Muscle of arm (tissue), 12 donors: ENCODE measurements around the gene NEK2. TPM values are rescaled to one million over a fixed set of nuclear protein-coding genes. Genes with fewer than 3 reads are reported as not detected.
"Not testable (repeated sequence)": the region's sequence is repeated elsewhere in the genome, so short reads cannot be mapped to it uniquely, and the experiment has no call there.

Source experiments
- DNase-seq: peaks from one replicate; pipeline ENCODE4 v3.0.0-alpha.2; 2013
- polyA plus RNA-seq, 12 donors: library from polyadenylated mRNA; unstranded; fragments of 120-200 nt; gene quantifications; one replicate each; pipeline ENCODE4 v1.2.1, GENCODE V29; 2013; ENCODE audit not compliant: insufficient read length in 12 of 12

The NEK2 gene
- polyA plus RNA-seq, 12 donors = 3.4 to 11.5 (median 7.2) TPM; not detected in 1

DNA sequence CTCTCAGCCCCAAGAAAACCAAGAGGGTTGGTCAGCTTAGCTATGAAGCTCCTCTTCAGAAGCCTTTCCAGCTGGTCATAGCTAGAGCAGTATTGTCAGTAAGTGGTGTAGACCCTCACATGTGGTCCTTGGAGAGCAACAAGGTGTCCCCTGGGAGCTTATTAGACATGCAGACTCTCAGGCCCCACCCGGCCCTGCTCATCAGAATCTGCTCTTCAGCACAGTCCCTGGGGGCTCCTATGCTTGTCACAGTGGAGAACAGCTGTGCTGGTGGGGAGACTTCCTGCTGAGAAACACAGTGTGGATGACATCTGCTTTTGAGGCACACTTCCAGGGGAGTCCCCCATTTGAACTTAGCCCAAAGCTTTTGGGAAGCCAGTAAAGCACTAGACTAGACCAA, 21.9 kb upstream of the NEK2 start:
- no peak for DNase-seq

DNA sequence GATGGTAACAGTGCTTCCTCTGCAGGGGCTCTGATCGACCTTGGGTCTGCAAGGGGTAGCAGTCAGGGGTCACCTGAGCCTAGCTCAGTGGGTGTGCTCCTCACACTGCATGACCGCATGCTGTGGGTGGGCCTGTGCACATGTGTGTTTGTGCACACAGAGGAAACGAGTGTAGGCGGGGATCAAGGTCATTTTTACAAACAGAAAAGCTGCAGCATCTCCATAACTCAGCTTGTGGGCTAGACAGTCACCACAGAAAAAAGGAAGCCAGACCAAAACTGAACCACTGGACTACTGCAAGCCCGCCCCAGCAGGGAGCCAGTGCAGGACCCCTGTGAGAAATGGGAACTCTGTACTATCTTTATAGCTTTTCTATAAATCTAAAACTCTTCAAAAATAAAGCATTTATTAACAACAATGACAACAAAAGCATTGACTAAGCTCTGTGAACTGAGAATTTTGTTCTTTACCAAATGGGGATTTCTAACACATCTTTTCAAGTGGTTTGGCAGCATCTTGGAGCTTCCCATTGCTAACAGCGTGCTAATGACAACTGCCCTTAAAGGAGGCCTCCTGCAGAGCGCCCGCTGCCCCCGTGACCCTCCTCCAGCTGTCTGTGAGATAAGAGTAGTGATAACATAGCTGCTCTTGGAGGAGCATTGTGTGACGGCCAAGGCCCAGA, 19.9 kb upstream of the NEK2 start:
- DNase-seq = no peak

DNA sequence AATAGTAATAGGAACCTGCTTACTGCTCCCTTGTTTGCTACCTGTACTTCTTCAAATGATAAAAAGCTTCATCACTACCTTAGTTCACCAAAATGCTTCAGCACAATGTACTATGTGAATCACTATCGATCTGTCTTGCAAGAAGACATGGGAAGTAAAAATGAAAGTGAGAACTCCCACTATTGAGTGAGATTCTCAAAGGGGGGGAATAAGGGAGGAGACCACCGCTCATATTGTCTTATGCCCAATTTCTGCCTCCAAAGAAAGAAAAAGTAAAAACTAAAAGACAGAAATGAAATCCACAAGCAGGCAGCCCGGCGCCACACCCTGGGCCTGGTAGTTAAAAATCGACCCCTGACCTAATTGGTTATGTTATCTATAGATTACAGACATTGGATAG, 18.5 kb upstream of the NEK2 start:
- not testable (repeated sequence) for DNase-seq

DNA sequence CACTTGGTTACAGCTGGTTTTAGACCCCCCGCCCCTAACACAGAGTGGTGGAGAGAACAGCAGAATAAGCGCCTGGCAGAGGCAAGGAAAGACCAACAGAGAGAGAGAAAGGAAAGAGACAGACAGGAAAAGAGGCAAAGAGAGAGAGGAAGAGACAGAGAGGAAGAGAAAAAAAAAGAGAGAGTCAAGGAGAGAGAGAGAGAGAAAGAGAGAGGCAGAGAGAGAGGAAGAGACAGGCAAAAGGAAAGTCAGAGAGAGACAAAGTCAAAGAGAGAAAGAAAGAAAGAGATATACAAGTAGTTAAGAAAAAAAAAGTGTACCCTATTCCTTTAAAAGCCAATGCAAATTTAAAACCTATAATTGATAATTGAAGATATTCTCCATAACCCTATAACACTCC, 13.0 kb upstream of the NEK2 start:
- no peak for DNase-seq

DNA sequence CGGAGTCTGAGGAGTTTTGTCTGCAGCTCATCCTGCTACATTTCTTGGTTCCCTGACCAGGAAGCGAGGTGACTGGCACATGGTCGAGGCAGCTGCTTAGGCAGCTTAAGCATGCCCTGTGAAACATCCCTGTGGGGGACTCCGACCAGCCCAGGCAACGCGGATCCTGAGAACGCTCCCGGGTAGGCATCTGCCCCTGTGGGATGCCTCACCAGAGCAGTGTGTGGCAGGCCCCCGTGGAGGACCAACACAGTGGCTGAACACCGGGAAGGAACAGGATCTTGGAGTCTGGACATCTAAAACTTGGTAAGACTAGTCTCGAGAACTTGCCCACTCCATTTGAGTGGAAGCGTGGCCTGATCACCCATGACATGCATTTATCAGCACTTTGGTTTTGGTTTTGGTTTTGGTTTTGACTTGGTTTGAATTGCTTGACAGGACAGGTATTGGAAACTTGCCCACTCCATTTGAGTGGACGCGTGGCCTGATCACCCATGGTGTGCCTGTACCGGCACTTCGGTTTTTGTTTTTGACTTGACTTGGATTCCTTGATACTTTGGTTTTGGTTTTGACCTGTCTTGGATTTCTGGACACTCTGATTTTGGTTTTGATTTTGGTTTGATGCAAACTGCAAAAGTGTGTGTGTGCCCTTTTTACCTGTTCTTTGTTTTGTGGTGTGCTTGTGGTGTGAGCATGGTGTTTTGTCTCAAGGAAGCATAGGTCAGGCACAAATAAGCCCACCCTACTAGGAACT, 12.2 kb upstream of the NEK2 start:
- DNase-seq = no peak

DNA sequence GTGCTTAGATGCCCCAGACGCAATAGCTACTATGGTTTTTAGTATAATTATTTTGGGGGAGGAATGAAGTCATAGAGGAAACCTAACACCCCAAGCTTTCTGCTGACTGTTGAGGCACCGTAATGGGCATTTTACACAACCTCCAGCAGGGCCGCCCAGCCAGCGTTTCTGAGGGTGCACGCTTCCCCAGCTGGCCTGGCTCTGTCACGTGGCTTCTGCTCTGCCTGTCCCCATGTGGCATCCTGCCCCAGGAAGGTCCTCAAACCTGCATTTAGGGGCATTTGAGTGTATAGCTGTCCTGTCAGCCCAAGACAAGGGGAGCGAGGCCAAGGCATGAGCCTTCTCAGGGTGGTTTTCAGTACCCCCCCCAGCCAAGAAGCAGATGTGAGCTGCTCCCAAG, 10.4 kb upstream of the NEK2 start:
- no peak for DNase-seq

DNA sequence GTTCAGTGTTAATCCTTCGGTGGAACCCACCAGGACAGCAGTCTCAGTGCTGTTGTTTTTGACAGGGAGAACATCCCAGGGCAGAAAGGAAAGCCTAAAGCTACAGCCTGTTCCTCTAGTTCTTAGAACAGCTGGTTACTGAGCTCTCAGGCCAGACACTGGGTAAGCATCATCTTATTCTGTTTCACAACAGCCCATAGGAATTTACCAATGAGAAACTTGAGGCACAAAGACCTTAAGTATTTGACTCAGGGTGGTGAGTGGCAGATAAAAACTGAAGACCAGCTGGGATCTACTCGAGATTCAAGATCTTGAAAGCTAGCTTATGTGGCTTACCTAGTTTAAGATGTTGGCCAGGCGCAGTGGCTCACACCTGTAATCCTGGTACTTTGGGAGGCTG, 9.4 kb upstream of the NEK2 start:
- DNase-seq = no peak

DNA sequence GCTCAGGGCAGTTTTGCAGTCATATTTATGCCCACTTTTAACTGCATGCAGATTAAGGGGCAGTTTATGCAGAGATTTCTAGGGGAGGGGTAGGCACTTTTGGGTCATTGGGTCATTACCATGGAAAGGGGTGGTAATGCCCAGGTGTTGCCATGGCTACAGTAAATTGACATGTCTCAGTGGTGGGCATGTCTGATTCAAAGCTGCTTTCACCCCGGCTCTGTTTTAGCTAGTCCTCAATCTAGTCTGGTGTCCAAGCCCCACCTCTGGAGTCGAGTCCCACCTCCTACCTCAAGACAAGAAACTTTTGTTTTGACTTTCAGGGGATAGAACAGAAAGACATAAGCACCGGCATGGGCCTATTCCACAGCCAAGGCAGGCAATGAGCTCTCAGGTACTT, 8.9 kb upstream of the NEK2 start:
- no peak for DNase-seq

DNA sequence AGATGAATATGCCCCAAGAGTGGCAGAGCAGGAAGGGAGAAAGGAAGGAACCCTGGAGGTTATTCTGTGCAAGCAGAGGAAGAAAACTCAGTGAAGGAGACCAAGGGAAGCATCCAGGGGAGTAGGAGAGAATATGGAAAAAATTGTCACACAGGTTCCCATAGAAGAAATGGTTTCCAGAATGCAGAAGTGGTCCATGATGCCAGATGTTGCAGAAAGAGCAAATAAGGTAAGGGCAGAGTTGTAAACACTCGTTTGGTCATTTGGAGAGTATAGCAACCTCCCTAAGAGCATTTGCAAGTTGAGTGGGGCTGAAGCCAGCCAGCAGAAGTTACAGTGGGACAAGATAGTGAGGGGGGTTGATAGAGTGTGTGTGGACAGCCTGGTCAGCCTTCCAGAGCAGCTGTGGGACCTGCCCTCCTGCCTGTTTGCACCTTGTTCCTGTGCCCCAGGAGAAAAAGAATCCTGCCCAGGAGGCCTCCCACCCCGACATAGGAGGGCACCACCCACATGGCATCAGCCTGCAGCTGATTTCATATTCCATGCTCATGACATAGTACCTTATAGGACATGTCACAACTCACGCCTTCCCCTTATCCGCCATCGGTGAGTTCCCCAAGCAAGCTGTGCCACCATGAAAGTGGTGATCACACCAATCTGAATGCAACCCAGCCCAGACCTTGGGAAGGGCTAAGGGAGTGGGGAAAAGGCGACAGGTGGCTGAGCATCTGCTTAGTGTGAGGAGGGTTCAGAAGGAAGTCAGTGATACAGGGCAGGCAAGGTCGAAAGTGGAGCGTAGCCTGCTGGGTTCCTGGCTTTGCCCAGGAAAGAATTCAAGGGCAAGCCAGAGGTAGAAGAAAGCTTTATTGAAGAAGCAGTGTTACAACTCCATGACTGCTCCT, 8.2 kb upstream of the NEK2 start:
- no peak for DNase-seq

DNA sequence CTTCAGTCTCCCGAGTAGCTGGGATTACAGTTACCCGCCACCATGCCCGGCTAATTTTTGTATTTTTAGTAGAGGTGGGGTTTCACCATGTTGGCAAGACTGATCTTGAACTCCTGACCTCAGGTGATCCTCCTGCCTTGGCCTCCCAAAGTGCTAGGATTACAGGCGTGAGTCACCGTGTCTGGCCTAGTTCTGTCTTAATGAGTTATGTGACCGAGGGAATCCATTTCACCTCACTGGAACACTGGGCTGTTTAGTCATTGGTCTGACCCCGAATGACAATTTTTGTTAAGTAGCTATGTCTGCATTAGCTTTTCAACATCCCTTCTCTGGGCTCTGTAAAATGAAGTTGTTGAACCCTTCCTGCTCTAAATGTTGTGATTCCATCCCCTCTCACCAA, 6.8 kb upstream of the NEK2 start:
- not testable (repeated sequence) for DNase-seq

DNA sequence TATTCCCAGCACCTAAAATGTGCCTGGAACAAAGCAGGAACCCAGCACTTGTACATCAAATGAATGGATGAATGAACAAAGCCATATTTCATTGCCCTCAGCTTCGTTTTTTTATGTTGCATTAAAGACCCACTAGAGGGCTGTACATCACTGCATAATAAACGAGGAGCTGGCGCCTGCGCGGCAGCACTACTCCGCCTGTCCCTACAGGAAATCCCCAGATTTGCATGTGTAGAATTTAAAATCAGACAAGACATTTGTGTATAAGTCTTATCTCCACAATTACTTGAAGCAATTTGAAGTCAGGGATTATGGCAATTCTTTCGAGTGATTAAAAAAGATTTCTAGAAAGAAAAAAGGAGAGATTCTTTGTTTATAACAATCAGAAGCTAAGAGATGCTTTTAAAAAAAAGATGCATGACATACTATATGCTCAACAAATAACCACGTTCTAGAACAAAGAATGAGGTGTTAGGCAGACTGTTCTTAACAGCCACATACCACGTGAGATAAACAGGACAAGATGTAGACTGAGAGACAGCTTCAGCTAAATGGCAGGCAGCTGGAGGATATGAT, 5.4 kb upstream of the NEK2 start:
- peak; percentile 84 for DNase-seq

DNA sequence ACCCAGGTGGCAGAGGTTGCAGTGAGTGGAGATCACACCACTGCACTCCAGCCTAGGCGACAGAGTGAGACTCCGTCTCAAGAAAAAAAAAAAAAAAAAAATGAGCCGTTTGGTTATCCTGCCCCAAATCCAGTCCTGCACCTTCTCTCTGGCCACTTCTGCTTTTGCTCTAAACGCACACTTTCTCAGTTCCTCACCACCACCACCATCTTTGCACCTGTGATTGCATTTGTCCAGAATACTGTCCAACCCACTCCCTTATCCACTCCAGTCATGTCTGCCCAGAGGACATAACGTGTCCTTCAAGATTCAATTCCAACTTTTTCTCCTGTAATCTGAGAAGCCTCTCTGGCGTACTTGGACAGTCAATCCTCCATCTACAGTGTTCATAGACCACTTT, 2.2 kb upstream of the NEK2 start:
- DNase-seq = no peak

DNA sequence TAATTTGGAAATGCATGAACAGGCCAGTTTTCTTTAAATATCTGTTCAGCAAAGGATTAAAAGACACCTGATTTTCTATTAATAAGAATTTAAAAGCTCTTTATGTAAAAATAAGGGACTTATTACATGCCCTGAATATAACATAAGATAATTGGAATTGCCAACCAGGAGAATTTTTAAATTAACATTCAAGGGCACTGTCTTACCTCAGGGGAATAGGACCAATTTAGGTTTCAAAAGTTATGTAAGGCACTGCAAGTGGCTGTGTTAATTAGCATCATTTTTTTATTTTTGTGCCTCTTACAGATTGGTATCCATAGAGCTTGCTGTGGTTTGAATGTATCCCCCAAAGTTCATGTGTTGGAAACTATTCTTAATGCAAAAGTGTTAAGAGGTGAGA, 1.3 kb upstream of the NEK2 start:
- DNase-seq = no peak

DNA sequence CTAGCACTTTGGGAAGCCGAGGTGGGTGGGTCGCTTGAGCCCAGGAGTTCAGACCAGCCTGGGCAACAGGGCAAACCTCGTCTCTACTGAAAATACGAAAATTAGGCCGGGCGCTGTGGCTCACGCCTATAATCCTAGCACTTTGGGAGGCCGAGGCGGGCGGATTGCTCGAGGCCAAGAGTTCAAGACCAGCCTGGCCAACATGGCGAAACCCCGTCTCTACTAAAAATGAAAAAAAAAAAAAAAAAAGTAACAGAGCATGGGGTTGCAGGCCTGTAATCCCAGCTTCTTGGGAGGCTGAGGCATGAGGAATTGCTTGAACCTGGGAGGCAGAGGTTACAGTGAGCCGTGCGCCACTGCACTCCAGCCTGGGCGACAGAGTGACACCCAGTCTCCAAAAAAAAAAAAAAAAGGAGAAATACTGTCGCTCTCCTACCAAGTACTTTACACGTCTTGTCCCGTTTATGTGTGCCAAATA, 724 bp upstream of the NEK2 start:
- DNase-seq = no peak

DNA sequence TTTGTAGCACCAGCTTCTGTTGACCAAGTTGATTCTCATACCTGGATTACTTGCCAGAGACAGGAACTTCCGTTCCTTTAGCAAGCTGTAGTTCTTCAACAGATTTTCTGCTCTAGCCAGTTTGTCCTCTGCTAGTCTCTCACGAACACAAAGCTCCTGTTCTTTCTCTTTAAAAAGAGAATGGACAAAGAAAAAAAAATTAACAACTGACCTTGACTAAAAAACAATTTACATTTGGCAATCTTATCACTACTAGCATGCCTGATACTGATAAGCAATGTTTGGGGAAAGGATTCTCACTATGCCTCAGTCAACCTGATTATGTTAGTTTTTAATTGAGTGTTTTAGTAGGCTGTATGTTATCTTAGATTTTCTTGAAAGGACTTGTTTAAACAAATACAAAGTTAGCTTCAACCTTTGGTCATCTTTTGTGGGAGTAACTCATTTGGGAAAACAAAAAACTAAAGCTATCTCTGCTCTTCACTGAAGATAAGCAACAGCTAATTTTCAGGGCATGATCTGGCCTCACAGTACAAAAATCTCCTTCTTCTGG, 8.3 kb downstream of the NEK2 start:
- DNase-seq = no peak

DNA sequence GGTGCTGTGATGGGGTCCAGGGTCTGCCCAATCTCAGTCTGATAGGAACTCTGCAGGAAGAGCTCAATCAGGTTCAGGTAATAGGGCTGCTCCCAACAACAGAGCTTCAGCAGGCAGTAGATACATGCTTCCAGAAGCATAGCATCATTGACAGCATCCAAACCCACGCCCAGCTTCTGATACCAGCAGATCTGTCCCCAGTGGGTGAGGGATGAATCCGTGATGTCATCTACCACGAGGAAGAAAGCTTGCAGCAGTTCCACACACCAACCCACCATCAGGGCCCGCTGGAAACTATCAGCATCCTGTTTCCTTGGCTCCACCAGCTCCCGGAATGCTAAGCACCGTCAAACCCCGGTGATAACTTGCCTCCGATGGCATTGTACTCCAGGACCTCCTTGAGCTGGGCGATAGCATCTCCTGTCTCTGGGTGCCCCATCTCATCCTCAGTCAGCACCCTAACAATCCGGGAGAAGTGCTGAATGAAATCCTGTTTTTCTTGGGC, 14.7 kb downstream of the NEK2 start:
- no peak for DNase-seq

DNA sequence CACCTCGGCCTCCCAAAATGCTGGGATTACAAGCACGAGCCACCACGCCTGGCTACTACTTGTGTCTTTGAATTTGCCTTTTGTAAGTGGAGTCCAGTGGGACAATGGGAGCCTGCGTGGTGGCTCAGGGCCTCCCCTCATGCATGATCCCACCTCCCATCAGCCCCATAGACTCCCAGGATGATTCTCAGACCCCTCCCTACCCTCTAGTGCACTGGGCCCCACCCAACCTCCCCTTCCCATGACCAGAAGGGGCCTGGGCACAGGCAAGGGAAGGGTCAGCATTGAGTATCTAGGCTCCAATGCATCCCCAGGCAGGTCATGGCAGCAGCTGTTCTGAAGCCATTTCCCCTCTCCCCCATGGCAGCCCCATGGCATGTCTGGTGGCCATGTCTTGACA, 18.7 kb downstream of the NEK2 start:
- no peak for DNase-seq

DNA sequence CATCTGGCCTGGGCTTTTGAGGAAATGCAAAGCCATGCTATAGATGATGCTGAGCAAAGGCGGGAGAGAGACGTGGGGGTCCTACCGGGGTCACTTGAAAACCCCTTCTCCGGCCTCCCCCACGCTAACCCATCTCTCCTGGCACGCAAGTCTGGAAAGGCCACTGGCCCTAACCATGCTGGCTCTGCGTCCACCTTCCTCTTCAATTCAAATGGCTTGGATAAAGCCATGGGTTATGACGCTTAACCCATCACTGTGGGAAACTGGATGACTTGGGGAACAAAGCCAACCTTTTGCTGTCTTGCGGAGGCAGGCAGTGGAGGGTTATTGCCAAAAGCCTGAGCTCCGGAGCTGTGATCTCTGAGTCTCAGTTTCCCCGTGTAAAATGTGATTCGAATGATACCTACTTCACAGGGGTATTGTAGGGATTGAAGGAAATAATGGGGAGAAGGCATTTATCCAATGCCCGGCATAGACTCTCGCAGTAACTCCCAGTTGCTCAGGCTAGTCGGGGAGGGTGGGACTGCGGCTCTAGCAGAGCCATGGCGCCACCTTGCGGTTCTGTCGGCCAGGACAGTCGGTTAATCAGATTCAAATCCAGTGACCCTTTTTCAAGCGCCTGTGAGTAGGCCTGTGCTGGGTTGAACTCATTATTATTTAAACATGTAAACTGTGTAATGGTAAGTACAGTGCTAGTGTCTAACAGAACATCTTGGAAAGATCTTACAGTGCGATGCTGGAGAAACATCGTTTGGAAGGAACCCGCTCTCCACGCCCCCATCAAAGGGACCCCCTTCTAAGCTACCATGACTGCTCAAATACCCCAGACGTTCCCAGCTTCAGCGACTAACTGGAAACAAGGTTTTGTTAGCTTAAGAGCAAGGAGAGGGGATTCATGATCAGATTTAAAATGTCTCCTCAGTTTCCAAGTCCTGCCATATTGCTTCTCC, 20.3 kb downstream of the NEK2 start:
- peak; percentile 91 for DNase-seq

DNA sequence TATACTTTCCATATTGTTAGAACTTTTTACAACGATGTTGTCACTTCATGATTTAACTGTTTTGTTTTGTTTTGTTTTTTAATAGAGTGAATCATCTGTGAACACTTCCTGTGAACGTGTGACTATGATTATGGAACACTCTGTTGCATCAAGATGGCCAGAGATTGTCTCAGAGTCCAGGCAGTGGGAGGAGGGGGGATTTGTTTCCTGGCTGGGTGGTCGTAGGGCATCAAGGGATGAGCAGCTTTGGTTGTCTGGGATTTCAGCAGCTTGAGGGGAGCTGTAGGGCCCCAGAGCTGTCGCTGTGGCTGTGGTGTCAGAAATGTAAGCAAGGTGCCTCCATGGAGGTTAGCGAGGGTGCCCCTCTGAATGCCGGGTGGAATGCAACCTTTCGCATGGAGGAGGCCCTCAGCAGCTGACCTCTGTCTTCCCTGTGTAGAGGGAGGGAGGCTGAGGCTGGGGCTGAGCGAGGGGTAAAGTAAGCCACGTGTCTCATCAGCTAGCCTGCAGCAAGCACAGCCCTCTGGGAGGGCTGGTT, 21.4 kb downstream of the NEK2 start:
- DNase-seq = no peak

DNA sequence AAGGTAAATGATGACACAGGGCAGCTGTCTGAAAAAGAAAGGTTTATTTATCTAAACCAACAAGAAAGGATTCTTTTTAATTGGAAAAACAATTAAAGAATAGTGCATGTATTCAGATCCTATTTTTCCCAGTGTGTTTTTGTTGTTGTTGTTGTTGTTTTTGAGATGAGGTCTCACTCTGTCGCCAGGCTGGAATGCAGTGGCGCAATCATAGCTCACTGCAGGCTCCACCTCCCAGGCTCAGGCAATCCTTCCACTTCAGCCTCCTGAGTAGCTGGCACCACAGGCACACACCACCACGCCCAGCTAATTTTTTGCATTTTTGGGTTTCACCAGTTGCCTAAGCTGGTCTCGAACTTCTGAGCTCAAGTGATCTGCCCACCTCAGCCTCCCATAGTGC, 22.1 kb downstream of the NEK2 start:
- no peak for DNase-seq
